Progenitor cell of endocrine pancreas (in vitro differentiated cells): ENCODE measurements around the gene CBFA2T3. TPM values are rescaled to one million over a fixed set of nuclear protein-coding genes. Genes with fewer than 3 reads are reported as not detected.

ENCODE experiments used
- DNase-seq: peaks from one replicate; pipeline ENCODE4 v3.0.0; 2021; ENCODE audit warnings: low spot score; ENCODE audit not compliant: unreplicated experiment
- H3K27ac Mint-ChIP-seq: 2 replicates; pipeline ENCODE4 v1.8.0; 2021; ENCODE audit warnings: mild to moderate bottlenecking, moderate library complexity, mixed read lengths
- H3K27me3 Mint-ChIP-seq: 2 replicates; pipeline ENCODE4 v1.8.0; 2021; ENCODE audit warnings: mixed read lengths
- H3K36me3 Mint-ChIP-seq: 2 replicates; pipeline ENCODE4 v1.8.0; 2022; ENCODE audit warnings: mixed read lengths; ENCODE audit not compliant: insufficient read depth
- H3K4me1 Mint-ChIP-seq: 2 replicates; pipeline ENCODE4 v1.8.0; 2021; ENCODE audit warnings: low read depth, mixed read lengths
- H3K4me3 Mint-ChIP-seq: 2 replicates; pipeline ENCODE4 v1.8.0; 2021; ENCODE audit warnings: low read depth, mild to moderate bottlenecking, moderate library complexity, mixed read lengths
- H3K9me3 Mint-ChIP-seq: 2 replicates; pipeline ENCODE4 v1.8.0; 2021; ENCODE audit warnings: low read depth, mixed read lengths
- total RNA-seq: library from RNA; stranded (reverse); gene quantifications from 2 replicates; pipeline ENCODE4 v1.2.1, GENCODE V29; 2021
- TF ChIP-seq, protein P1 (sequence below): fragments of 200-600 bp; sonication (generic); IDR thresholded peaks from one replicate; pipeline ENCODE4 v1.5.0; 2021; ENCODE audit warnings: antibody characterized with exemption, mild to moderate bottlenecking; ENCODE audit not compliant: unreplicated experiment

The CBFA2T3 gene
- total RNA-seq, 1 donor from 2014 or later: 12.9 TPM

- Mint-ChIP-seq H3K9me3 (no peaks in the 10 kb centered on the region), H3K27ac (no peak overlapping the region), H3K27me3 (no peaks in the 10 kb centered on the region), H3K4me3 (no peak overlapping the region), H3K36me3 (no peaks in the 10 kb centered on the region), H3K4me1 (no peaks in the 10 kb centered on the region)
- no peak for DNase-seq
- TF ChIP-seq, protein P1, sequence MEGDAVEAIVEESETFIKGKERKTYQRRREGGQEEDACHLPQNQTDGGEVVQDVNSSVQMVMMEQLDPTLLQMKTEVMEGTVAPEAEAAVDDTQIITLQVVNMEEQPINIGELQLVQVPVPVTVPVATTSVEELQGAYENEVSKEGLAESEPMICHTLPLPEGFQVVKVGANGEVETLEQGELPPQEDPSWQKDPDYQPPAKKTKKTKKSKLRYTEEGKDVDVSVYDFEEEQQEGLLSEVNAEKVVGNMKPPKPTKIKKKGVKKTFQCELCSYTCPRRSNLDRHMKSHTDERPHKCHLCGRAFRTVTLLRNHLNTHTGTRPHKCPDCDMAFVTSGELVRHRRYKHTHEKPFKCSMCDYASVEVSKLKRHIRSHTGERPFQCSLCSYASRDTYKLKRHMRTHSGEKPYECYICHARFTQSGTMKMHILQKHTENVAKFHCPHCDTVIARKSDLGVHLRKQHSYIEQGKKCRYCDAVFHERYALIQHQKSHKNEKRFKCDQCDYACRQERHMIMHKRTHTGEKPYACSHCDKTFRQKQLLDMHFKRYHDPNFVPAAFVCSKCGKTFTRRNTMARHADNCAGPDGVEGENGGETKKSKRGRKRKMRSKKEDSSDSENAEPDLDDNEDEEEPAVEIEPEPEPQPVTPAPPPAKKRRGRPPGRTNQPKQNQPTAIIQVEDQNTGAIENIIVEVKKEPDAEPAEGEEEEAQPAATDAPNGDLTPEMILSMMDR: peak; percentile 23
These were observed 145.2 kb downstream of the CBFA2T3 start for GRCh38 chr16:88831838-88832237.

DNA sequence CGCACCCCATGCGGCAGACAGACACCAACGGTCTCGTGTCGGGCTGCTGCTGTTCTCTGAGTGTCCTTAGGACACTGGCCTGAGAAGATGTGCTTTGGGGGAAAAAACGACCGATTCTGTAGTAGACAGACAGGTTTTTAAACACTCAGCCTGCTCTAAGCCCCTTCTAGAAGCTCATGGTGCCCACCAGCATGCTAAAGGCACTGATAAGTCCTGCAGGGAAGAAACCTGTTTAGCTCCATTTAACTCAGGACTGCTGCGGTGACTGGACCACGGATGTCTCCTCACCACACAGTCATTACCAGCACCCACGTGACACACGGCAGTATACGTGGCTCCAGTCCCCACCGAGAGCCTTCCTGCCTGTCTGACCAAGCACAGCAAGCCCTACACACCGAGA lies 146.2 kb downstream of the CBFA2T3 start:
- H3K4me3 Mint-ChIP-seq: no peak overlapping the region
- no peaks in the 10 kb centered on the region for H3K27me3 Mint-ChIP-seq
- TF ChIP-seq, protein P1: no peak
- DNase-seq: no peak
- no peaks in the 10 kb centered on the region for H3K36me3 Mint-ChIP-seq
- no peak overlapping the region for H3K27ac Mint-ChIP-seq
- no peaks in the 10 kb centered on the region for H3K4me1 Mint-ChIP-seq
- no peaks in the 10 kb centered on the region for H3K9me3 Mint-ChIP-seq

- Mint-ChIP-seq H3K27ac (no peak overlapping the region), H3K27me3 (no peaks in the 10 kb centered on the region)
These were observed 146.7 kb downstream of the CBFA2T3 start for GRCh38 chr16:88830258-88830657.

DNA sequence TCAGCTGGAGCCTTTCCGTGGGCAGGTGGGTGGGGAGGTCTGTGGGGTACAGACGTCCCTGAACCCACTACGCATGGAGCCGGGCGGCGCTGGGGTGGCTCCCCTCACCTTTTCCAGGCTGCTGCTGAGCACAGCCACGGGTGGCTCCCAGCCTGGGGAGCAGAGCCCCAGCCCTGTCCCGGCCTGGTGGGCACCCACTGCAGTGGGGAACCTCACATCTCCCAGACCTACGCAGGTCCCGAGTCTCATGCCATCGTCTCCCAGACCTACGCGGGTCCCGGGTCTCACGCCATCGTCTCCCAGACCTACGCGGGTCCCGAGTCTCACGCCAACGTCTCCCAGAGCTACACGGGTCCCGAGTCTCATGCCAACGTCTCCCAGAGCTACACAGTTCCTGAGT lies 148.3 kb downstream of the CBFA2T3 start:
- Mint-ChIP-seq H3K27ac (no peak overlapping the region), H3K4me1 (no peaks in the 10 kb centered on the region), H3K36me3 (no peaks in the 10 kb centered on the region), H3K9me3 (no peaks in the 10 kb centered on the region), H3K27me3 (no peaks in the 10 kb centered on the region), H3K4me3 (no peak overlapping the region)
- TF ChIP-seq, protein P1: no peak
- DNase-seq: no peak

More at GRCh38 chr16:88830258-88830657, 146.7 kb downstream of the CBFA2T3 start:
- Mint-ChIP-seq H3K4me3 (no peak overlapping the region), H3K9me3 (no peaks in the 10 kb centered on the region), H3K36me3 (no peaks in the 10 kb centered on the region), H3K4me1 (no peaks in the 10 kb centered on the region)
- no peak for DNase-seq
- TF ChIP-seq, protein P1: no peak

DNA sequence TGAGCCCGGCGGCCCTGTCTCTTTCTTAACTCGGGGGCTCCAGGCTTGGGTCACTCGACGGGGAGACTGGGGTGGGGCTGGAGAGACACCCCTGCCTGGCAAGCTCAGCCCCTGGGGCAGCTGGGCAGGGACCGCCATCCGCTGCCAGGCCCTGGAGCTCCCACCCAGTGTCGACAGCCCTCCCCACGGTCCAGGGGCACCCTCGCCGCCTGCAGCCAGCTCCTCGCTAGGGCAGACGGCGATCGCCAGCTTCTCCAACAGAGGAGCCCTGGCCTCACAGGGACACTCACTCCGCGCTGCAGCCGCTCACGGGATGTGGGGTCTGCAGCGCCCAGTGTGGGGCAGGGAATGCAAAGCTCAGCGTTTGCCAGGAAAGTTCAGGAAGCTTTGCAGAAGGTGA lies 149.3 kb downstream of the CBFA2T3 start:
- Mint-ChIP-seq H3K4me3 (no peak overlapping the region), H3K36me3 (no peaks in the 10 kb centered on the region), H3K27ac (no peak overlapping the region), H3K9me3 (no peaks in the 10 kb centered on the region), H3K4me1 (no peaks in the 10 kb centered on the region), H3K27me3 (no peaks in the 10 kb centered on the region)
- no peak for DNase-seq
- TF ChIP-seq, protein P1: no peak
